Fibroblast of skin of scalp (primary cell): ENCODE measurements around the gene LCNL1.

Experiments used
- DNase-seq: peaks from one replicate; pipeline ENCODE4 v3.0.0-alpha.2; 2013

LCNL1 gene

GRCh38 chr9:136947028-136947891 is 35.5 kb upstream of the LCNL1 start:
- DNase-seq: no peak

DNA sequence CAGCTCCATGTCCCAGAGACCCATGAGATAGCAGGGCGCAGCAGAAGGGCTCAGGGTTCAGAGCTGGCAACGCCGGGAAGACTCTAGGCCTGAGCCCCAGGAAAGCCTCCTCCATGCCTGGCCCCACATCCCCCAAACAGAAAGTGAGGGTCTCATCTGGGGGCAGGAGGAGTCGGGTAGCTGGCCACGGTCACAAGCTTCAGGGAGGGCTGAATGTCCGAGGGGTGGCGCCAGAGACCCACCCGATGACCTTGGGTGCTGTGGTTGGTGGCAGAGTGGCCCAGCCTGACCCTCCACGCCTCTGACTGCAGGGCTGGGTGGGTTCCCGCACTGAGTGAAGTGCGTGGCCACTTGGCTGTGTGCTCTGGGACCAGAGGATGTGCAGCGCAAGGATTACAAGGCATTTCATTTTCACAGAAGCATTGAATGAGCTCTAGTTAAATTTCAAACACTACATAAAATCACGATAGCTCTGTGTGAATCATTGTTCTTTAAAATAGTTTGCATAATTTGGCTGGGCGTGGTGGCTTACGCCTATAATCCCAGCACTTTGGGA is 34.8 kb upstream of the LCNL1 start:
- DNase-seq: peak; percentile 32

GRCh38 chr9:136949239-136949816 is 33.5 kb upstream of the LCNL1 start:
- no peak for DNase-seq

DNA sequence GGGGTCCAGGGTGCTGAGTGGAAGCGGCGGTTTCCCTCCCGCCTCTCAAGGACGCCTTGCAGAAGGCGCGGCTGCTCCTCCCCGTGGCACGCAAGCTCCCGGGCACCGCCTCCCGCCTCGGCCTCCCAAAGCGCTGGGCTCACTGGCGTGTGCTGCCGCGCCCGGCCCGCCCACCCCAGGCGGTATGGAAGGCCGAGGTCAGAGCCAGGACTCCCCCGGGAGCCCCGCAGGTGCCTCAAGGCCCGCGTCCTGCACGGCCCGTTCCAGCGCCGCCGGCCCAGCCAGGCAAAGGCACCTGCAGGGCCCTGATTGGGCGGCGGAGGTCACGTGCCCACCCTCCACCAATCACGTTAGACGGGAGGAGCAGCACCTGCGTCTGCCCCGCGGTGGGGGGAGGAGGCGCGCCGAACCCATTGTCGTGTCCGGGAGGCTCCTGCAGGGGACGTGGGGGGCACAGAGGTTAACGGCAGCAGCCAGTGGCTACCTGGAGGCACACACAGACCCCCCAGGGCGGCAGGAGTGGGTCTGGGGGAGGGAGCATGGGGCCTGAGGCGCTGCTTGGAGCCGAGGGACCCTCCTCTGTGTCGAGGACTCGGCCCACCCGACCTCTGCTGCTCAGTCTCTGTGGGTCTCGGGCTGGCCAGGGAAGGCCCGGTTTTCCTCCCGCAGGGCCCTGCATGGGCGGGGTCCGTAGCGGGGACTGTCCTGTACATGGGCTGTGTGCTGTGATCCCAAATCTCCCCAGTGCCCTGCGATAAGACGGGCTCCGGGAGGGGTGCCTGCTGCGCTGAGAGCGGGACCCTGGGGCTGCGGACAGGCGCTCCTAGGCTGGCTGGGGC is 32.8 kb upstream of the LCNL1 start:
- DNase-seq: peak; percentile 75

DNA sequence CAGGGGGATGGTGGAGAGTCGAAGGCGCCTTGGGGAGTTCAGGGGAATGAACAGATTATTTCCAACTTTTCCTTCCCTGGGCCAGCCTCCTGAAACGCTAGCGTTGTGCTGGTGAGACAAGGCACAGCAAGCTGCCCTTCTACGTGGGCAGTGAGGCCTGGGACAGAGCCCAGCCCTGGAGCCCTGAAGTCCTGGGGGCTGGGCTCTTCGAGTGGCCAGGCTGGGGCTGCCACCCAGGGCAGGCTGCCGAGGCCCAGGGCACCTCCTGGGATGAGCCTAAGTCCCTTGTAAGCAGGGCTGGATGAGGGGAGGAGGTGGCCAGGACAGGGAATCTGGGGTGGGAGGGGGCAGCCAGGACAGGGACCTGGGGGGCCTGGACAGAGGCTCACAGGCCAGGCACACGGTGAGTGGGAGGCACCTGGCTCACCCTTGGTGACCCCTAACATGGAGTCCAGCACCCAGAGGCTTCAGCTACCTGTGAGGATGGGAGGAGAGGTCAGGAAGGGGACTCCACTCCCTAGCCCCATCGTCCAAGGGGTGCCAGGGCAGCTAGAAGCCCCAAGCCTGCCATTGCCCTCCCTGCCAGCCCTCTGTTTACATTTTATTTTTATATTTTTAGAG is 32.0 kb upstream of the LCNL1 start:
- DNase-seq: no peak

GRCh38 chr9:136951541-136952320 is 31.1 kb upstream of the LCNL1 start, which contains the start of gene LCN12:
Gene LCN12, plus strand, starts transcription at chr9:136952273. Its CDS starts 55 bp downstream, at chr9:136952328.
- DNase-seq: no peak

DNA sequence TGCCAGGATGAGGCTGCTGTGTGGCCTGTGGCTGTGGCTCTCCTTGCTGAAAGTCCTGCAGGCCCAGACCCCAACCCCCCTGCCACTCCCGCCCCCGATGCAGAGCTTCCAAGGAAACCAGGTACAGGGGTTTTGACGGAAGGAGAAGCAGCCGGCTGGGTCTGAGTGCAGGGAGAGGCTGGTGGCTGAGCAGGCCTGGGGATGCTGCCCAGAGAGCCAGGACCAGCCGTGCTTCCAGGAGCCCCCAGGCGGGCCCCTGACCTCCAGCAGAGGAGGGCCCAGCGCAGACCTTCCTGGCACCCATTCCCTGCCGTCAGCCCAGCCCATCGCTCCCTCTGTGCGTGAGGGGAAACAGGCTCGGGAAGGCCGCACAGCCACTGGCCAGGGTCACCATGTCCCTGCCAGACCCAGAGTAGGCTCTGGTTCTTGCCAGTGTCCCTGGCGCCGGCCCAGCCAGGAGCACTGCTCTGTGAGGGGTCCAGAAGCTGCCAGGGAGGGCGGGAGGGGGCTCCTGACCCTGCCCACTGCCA is 30.4 kb upstream of the LCNL1 start:
- no peak for DNase-seq

- DNase-seq: no peak
Measured at GRCh38 chr9:136952876-136953770, 29.7 kb upstream of the LCNL1 start.

DNA sequence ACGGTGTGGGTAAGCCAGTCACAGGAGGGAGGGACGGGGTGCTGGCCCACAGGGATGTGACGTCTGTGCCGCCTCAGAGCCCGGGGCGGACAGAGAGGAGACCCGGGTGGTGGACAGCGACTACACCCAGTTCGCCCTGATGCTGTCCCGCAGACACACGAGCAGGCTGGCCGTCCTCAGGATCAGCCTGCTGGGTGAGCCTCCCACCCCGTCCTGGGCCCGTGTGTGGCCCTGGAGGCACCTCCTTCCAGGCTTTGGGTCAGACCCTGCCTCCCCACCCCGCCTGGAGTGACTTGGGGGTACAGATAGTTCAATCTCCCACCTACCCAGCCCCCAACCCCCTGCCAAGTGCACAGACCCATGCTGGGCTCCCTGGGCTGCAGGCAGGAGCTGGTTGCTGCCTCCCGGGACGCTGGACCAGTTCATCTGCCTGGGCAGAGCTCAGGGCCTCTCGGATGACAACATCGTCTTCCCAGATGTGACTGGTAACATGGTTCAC is 29.0 kb upstream of the LCNL1 start:
- DNase-seq: no peak

- DNase-seq: no peak
Measured at GRCh38 chr9:136954270-136955083, 28.3 kb upstream of the LCNL1 start.

- DNase-seq: no peak
Measured at GRCh38 chr9:136955202-136955942, 27.4 kb upstream of the LCNL1 start.

GRCh38 chr9:136955943-136956335 is 26.9 kb upstream of the LCNL1 start:
- DNase-seq: no peak

DNA sequence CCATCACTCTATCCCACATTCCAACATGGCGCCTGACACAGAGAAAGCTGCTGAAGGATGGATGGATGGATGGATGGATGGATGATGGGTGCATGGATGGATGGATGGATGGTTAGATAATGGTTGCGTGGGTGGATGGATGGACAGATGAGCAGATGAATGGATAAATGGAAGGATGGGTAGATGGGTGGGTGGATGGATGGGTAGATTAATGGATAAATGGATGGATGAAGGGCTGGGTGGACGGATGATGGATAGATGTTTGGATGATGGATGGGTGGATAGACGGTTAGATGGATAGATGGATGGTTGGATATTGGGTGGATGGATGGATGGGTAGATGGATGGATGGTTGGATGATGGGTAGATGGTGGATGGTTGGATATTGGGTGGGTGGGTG is 26.2 kb upstream of the LCNL1 start:
- DNase-seq: no peak

GRCh38 chr9:136957461-136957860 is 25.3 kb upstream of the LCNL1 start:
- DNase-seq: no peak

DNA sequence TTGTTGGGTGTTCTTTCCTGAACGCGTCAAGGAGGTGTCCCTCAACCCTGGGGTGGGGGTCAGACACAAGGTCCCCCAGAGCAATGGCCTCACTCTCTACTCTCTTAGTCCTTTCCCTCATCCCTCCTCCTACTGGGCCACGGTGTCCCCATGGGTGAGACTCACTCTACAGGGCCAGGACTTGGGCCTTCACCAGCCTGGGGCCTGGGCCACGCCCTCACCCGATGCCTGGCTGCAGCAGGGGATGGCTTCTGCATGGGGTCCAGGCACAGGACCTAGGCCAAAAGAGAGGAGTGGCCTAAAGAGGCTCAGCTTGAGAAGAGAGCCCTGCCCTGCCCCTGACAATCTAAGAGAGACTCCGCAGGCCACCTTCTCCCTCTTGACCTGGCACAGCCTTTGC is 24.9 kb upstream of the LCNL1 start:
- DNase-seq: no peak

- no peak for DNase-seq
Measured at GRCh38 chr9:136958473-136958872, 24.3 kb upstream of the LCNL1 start.

DNA sequence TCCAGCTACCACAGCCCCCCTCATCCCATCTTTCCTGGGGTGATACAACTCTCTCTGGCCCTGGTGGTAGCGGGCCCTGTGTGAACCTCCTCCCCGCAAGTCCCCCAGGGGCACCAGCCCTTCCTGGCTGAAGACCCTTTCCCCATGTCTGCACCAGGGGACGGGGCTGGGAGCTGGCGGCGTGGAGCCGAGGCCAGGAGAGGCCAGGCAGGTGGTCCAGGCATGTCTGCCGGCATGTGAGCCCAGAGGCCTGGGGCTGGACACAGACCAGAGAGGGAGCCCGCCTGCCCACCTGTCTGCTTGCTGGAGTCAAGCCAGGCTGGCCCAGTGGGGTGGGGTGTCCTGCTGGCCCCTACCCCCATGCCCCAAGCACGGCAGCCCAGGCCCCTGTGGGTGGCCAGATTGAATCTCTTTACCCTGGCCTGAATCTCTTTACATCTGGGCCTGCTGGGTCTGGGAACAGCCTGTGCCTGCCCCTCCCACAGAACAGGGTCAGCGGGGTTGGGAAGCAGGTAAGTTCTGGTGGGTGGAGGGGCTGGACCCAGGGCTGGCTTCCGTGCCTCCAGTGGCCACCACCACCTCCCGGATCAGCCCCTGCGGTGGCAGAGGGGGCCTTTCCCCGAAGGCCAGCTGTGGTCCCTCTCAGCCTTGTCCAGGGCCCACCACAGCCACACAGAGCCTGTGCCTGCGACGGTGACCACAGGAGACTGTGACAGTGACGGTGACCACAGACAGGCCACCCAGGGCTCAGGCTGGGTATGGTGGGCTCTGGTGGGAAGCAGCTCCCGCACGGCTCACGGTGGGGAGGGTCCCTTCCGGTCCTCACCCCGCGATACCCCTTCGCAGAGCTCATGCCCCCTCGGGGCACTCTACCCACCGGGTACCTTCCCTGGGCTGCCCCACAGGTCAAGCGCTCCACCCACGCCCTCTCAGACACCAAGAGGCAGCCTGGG is 23.6 kb upstream of the LCNL1 start:
- DNase-seq: no peak
